NT2/D1 (cell line): ENCODE data around the gene TMEM176B.

Source experiments
- SUZ12 ChIP-seq: IDR thresholded peaks from 2 replicates; pipeline ENCODE4 v1.6.1; 2011; ENCODE audit not compliant: insufficient read length, insufficient read depth; ENCODE audit errors: extremely low read depth
- YY1 ChIP-seq: IDR thresholded peaks from 2 replicates; pipeline ENCODE4 v1.6.1; 2011; ENCODE audit not compliant: insufficient read length, insufficient read depth
- ZNF274 ChIP-seq: IDR thresholded peaks from 2 replicates; pipeline ENCODE4 v1.6.1; 2011; ENCODE audit warnings: mild to moderate bottlenecking, low read depth, low read length

DNA sequence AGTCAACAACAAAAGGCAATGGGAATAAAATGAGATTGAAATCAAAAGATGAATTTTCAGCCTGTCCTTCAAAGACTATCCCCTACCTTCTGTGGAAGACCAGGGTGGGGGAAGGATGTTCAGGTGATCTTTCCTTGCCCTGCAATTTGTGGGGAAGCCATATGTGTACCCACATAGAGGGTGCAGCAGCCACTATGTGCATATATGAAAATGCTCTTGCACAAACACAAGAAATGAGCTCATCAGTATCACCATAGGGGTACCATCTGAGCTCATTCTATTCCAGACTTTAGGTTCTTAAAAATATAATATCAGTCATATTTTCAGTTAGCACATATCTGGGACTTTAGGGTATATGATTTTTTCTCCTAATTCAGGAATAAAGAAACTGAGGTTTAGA is 45.2 kb downstream of the TMEM176B start:
- TF ChIP-seq ZNF274, result no peak
- TF ChIP-seq SUZ12, result no peak
- no peak for TF ChIP-seq YY1
